K562 treated with DMSO at 1 percent for 24 hours (cell line): ENCODE data around the gene ENKD1. TPM values are rescaled to one million over a fixed set of nuclear protein-coding genes. Genes with fewer than 3 reads are reported as not detected.

Source experiments
- total RNA-seq: library from RNA; unstranded; fragments of 300-600 nt; gene quantifications from 2 replicates; pipeline ENCODE4 v1.2.3, GENCODE V29; 2022; ENCODE audit warnings: low read depth; ENCODE audit not compliant: insufficient read depth

The ENKD1 gene
- total RNA-seq, result 17.9 and 18.4 TPM in 2 replicates

GRCh38 chr16:67666559-67667452 is at the start of gene ENKD1, which contains the start of gene C16orf86:
TSS of gene ENKD1 (minus strand) at chr16:67666750. CDS start at chr16:67666442, 308 bp downstream.
TSS of gene C16orf86 (plus strand) at chr16:67666814. CDS start at chr16:67666971, 157 bp downstream.

GRCh38 chr16:67660564-67661028 is 6.0 kb downstream of the ENKD1 start, which contains the start of gene PARD6A:
TSS of gene PARD6A (plus strand) at chr16:67660960. CDS start at chr16:67661039, 79 bp downstream.

GRCh38 chr16:67659675-67660563 is 6.6 kb downstream of the ENKD1 start, which contains the start of gene ACD:
TSS of gene ACD (minus strand) at chr16:67660260. CDS start at chr16:67660220, 40 bp downstream.

Other genes starting within 250 kb of the ENKD1 start
- gene HSD11B2, start 235.6 kb downstream of the ENKD1 start, total RNA-seq, result 0.28 TPM in 1 of 2 replicates, not detected in the other
- gene ATP6V0D1, start 185.6 kb downstream of the ENKD1 start, total RNA-seq, result 204 and 205 TPM in 2 replicates
- gene AGRP, start 183.2 kb downstream of the ENKD1 start, total RNA-seq, result not detected in 2 replicates
- 13.1 and 20.4 TPM in 2 replicates for gene RIPOR1, start 137.9 kb downstream of the ENKD1 start, total RNA-seq
- gene CTCF, start 104.2 kb downstream of the ENKD1 start, total RNA-seq, result 36.6 and 38.1 TPM in 2 replicates
- 2.0 TPM in 2 replicates for gene CARMIL2, start 21.6 kb downstream of the ENKD1 start, total RNA-seq
- 51.6 and 54.9 TPM in 2 replicates for gene ACD, start 6.5 kb downstream of the ENKD1 start, total RNA-seq
- gene PARD6A, start 5.8 kb downstream of the ENKD1 start, total RNA-seq, result 1.3 and 4.6 TPM in 2 replicates
- 1.1 and 2.5 TPM in 2 replicates for gene C16orf86, start 64 bp upstream of the ENKD1 start, total RNA-seq
- 19.9 and 22.5 TPM in 2 replicates for gene GFOD2, start 52.6 kb upstream of the ENKD1 start, total RNA-seq
- 16.9 and 17.6 TPM in 2 replicates for gene RANBP10, start 139.8 kb upstream of the ENKD1 start, total RNA-seq
- gene TSNAXIP1, start 140.1 kb upstream of the ENKD1 start, total RNA-seq, result 0.10 TPM in 1 of 2 replicates, not detected in the other
- 58.7 and 62.7 TPM in 2 replicates for gene THAP11, start 175.6 kb upstream of the ENKD1 start, total RNA-seq
- gene NUTF2, start 180.2 kb upstream of the ENKD1 start, total RNA-seq, result 76.3 and 84.1 TPM in 2 replicates
- 67.2 and 75.8 TPM in 2 replicates for gene CENPT, start 180.9 kb upstream of the ENKD1 start, total RNA-seq
- 91.7 and 98.7 TPM in 2 replicates for gene EDC4, start 206.3 kb upstream of the ENKD1 start, total RNA-seq
- 2.9 and 3.1 TPM in 2 replicates for gene NRN1L, start 218.1 kb upstream of the ENKD1 start, total RNA-seq
- gene PSKH1, start 226.5 kb upstream of the ENKD1 start, total RNA-seq, result 46.0 and 46.8 TPM in 2 replicates